LHCN-M2 (cell line): ENCODE measurements around the gene RNF223. TPM values are rescaled to one million over a fixed set of nuclear protein-coding genes. Genes with fewer than 3 reads are reported as not detected.

Experiments
- DNase-seq: peaks from one replicate; pipeline ENCODE4 v3.0.0-alpha.2; 2012; ENCODE audit warnings: low read depth
- polyA plus RNA-seq: library from polyadenylated mRNA; unstranded; fragments of >200 nt; gene quantifications from one replicate; pipeline ENCODE4 v1.2.1, GENCODE V29; 2012; ENCODE audit warnings: missing spikeins
- total RNA-seq: library from RNA; depleted of rRNA; stranded (reverse); fragments of >200 nt; gene quantifications from 2 replicates; pipeline ENCODE4 v1.2.3, GENCODE V29; 2014; rRNA removed

RNF223 gene
- not detected in 2 replicates for total RNA-seq
- polyA plus RNA-seq, result not detected

DNA sequence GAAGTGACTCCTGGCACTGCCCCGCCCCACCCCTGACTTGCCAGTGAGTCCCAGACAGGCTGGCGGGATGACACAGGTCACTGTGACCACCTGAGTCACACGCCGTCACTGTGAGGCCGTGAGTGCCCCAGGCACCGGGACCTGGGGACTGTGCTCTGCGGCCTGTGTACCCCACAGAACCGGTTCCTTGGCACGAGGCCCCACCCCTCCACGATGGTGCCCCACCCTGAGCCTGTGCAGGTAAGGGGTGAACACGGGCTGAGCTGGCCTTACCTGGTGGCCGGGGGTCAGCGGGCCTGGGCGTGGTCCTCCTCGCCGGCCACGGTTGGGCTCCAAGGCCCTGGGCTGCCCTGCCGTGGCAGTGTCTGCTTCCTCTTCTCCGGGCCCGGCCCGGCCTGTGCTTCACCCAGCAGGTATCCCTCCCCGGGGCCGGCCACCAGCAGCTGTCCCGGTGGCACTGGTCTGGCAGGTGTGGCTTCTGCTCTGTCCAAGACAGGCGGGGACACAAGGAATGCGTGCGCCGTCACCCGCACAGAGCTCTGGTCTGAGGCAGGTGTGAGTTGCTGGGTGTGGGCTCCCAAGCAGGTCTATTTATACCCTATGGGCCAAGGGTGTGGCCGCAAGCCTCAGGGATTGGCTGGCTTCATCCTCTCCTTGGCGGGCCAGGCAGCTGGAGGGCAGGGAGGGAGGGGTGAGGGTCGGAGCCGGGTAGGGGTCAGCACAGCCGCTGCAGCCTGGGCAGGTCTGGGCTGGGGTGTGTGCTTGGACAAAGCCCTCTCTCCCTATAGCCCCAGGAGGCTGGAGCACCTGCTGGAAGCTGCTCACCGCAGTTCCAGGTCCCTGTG, at the start of gene RNF223:
Gene RNF223, minus strand, starts transcription at position 564 of the 845 bp plus-strand sequence. CDS start 1,740 bp downstream, outside the sequence.
- no peak for DNase-seq

DNA sequence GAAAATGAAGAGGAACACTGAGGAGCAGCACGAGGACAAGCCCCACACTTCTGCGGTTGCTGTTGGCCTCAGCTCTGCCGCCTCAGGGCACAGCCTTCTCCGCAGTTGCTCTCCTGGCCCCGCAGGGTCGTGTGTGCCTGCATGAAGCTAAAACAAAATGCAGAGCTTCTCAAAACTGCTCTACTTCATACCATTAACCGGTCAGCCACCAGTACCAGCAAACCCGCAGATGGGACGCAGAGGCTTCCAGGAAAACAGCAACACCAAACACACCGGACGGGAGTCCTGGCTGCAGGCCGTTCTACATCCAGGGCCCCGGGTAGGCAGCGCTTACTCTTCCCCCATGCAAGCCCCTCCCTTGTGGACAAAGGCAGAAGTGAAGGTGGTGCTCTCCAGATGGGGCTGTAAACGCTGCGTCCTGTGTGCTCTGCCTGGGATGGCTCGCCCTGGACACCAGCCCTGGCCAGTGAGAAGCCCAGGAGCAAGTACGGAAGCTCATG, 48.9 kb upstream of the RNF223 start:
- no peak for DNase-seq

DNA sequence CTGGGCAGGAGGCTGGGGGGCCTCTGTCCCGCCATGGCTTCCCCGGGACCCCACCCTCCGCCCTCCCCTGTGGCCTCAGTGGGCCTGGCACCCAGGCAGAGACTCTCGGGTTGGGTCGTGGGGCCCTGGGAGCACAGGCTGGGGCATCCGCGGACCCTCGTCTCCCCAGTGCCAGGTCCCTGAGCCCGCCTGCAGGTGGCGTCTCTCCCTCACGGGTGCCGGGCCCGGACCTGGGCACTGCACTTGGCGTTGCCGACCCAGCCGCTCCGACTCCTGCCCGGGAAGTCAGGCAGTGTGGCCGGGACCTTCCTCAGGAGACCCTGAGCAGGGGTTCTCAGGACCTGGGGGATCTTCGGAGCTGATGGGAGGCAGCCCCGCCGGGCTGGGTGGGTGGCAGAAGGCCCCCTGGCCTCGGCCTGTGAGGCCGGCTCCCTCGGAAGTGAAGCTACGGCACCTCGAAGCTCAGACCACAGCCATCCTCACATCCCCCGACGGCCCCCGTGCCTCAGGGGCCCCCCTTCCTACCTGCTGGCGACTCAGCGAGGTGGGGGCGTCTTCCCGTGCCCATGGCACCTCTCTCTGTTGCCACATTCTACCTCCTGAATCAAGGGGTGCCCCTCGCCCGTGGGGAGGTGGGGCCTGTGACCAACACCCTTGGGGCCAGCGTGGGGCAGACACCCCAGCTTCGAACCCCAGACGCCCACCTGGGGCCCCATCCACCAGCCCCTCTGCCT, 48.1 kb upstream of the RNF223 start:
- peak; percentile 45 for DNase-seq

DNA sequence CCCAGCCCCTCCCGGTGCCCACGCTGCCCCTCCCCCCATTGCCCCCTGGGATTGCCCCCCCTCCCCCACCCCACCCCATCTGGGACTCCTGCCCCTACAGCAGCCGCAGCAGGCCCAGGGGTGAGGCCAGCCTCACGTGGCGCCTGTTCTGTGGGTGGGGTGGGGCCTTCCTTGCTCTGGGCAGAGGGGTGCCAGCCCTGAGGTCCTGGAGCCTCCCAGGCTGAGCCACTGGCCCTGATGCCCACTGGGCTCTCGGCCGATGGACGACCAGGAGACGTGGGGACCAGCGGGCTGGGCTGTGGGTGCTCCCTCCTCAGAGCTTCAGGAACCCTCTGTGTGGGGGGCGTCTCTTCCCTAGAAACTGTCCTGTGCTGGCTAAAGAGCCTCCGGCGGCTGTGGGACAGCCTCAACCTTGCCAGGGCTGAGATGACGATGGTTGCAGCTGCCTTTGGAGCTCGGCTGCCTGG, 47.5 kb upstream of the RNF223 start:
- peak; percentile 9 for DNase-seq

DNA sequence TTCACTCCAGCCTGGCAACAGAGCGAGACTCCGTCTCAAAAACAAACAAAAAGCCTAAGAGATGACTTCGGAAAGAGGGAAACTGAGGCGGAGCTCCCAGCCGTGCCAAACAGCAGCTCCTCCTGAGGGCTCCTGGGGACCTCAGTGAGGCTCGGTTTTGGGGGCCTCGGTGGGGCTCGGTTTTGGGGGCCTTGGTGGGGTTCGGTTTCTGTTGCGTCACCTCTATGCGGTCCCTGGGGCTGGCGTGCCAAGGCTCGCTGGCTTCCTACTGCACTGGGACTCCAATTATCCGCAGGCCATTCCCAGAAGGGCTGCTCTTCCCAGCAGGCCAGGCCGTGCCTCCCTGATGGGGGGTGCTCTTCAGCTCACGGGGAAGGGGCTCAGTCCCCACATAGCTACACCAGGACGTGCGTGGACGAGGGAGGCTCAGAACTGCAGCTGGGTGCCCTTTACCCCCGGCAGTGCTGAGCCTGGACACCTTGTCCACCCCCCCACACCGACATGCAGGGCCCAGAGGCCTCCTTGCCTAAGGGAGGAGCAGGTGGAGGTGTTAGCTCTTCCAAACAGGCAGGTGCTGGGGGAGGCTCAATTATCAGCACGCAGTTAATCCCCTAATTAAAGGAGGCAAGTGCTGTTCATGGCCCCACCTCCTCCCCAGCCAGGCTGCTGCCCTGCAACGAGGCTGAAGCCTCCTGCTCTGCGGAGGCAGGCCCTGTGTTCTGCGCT, 46.9 kb upstream of the RNF223 start:
- no peak for DNase-seq

DNA sequence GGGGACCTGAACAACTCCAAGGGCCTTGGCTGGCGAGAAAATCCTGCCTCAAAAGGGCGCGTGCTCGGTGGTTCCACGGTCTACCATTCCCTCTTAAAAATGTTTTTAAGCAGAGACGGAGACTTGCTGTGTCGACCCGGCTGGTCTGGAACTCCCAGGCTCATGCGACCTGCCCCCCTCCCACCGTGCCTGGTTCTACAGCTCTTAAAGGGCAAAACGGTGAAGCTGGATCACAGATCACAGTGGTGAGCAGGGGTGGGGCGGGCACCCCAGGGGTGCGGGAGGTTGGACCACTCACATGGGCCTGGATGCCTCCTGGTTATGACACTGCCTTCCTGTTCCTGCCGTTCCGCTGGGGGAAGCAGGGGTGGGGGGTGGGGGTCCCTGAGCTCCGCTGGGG, 46.0 kb upstream of the RNF223 start:
- DNase-seq, result no peak

DNA sequence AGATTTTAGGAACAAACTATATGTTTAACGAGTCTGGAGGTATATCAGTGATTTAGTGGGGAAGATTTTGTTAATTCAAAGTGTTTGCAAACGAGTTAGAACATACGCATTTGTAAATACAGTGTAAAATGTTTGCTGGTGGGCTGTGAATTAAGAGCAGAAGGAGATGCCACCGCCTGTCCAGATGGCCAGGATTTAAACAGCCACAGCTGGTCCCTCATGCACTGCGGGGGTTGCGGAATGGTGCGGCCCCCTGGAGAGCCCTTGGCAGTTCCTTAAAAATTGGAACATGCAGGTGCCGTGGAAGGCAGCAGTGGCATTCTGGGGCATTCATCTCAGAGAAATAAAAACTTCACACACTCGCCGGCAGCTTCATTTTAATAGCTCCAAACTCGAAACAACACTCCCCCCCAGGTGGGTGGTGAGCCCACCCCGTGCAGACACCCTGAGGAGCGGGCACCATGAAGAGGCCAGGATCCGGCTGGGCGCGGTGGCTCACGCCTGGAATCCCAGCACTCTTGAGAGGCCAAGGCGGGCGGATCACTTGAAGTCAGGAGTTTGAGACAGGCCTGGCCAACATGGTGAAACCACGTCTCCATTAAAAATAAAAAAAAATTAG, 45.3 kb upstream of the RNF223 start:
- DNase-seq, result no peak

DNA sequence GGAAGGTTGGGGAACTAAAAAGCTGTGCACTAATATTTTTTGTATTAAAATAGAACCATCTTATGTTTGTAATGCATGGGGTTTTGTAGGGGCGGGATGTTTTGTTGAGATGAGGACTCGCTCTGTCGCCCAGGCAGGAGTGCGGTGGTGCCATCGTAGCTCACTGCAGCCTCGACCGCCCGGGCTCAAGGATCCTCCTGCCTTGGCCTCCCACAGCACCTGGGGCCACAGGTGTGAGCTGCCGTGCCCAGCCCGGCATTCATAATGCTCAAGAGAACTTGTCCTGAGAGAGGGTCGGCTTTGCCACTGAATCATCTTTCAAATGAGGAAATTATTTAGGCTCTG, 44.7 kb upstream of the RNF223 start:
- no peak for DNase-seq

DNA sequence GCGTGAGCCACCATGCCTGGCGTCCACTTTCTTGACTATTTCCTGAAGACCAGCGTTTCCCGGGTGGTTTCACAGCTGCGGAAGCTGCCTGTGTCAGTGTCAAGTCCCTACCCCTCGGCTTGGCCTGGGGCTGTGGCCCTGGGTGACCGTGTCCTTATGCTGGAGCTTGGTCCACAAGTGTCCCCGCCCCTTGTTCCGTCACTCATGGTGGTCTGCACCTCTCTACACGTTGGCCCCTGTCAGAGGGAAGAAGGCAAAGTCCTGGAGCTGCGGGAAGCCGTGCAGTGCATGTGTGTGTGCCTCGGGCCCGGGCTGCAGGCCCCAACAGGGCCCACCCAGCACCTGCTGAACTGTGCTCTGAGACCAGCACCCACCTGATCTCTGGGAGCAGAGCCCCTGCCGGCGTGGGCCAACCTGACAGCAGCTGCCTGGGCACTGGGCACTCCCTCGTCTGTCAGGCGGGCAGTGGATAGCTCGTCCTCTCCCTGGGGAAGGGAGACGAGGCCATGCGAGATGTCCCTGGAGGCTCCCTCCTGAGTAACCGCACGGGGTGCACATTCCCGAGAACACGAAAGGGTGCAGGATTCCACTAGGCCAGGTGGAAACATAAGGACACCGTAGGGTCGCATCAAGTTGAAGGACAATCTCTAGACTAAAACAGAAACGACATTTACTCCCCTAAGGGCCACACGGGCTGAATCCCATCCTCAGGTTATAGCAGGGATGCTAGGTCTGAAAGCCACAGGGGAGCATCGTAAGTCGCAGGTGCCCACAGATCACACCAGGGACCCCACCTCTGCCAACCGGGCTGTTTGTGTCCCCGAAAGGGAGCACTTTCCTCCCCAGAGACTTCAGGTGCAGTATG, 44.1 kb upstream of the RNF223 start:
- DNase-seq, result no peak

DNA sequence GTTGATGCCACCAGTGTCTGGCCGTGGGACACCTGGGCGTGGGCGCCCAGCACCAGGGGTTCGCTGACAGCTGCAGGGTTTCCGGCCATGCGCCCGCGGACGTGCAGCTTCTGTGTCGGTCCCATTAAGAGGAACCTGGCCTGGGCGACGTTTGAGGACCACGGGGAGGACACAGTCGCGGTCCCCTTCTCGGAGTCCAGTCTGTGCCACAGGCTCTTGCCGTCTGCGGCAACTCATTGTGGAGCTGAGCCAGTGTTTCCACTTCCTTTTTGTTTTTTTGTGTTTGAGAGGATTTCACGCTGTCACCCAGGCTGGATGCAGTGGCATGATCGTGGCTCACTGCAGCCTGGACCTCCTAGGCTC, 43.3 kb upstream of the RNF223 start:
- DNase-seq, result no peak

DNA sequence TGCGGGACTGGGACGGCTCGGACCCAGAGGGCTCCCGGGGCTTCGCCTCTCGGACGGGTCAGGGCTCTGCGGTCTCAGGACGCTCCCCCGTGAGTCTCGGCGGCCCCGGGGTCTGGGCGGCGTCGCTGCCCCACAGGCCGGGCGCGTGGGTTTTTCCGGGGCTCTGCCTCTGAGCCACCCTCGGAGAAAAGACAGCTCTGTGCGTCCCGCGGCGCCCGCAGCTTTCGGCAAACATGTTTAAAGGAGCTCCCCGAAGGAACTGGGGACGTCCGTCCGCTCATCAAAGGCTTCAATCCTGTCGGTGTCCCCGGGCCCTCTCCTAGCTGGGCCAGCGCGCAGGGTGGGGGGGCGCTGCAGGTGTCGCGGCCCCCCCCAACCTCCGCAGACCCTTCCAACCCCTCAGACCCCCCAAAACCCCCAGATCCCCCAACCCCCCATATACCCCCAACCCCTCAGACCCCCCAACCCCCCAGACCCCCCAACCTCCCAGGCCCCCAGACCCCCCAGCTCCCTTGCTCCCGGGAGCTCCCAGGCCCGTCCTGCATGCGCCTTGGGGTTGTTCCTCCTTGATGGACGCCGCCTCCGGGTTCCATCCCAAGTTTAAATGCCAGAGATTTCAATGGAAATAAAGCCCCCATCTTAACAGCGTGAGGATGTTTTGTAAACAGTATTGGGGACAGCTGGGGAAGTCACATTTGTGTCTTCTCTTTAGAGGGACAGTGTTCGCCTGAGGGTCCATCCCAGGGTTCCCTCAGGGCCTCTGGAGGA, 42.8 kb upstream of the RNF223 start:
- DNase-seq, result no peak

DNA sequence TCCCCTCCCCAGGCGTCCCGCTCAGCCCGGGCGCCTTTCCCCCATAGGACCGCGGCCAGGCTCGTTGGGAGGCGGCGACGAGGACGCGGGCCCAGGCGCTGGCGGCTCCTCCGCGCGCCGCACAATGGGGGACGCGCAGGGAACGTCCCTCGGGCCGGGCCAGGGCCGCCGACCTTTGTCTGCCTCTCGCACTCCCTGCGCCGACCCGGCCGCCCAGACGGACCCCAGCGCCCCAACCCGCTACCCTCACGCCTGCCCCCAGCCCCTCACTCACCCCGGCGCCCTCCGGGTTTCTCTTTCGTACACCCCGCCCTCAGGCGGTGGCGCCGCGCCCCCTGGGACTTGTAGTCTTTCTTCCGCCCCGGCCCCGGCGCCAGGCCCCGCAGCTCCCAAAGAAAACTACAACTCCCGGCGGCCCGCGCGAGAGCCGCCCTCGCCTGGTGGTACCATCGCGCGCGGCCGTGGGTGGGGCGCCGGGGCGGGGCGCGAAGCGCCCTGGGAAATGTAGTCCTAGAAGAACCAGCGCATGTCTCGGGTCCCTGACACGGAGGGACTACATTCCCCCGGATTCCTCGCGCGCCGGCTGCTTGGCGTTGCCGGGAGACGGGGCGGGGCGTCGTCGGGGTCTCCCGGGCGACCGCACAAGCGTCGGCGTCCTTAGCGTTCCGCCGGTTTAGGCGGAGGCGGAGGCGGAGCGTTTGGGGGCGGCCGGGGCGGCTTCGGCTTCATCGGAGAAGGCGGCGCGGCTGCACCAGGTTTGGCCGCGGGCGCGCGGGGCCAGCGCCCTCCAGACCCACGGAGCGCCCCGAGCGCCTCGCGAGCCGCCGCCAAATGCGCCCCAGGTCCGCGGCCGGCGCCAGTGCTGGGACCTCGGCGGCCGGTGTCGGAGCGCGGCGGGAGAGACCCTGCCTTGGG, 41.9 kb upstream of the RNF223 start, which contains the start of gene C1orf159:
Gene C1orf159, minus strand, starts transcription at position 304 of the 915 bp plus-strand sequence. CDS start 24,546 bp downstream, outside the sequence.
- peak; percentile 98 for DNase-seq

DNA sequence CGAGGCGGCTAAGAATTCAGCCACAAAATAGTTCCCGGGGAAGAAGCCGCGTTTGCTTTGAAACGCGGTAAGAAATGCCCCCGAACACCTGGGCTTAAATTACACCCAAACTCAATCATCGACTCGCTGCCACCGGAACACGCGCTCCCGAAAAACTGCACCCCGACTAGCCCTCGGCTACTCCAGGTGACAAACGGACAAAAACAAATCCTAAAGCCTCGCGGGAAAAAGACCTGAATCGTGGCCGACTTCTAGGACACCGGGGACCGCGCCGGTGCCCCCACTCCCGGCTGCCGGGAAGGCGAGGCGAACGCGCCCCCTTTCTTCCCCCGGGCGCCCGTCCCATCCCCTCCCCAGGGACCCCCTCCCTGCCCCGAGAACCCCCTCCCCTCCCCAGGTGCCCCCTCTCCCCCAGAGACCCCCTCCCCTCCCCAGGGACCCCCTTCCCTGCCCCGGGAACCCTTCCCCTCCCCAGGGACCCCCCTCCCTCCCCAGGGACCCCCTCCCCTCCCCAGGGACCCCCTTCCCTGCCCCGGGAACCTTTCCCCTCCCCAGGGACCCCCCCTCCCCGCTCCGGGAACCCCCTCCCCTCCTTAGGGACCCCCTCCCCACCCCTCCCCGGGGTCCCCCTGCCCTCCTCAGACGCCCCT, 41.2 kb upstream of the RNF223 start:
- DNase-seq, result no peak

DNA sequence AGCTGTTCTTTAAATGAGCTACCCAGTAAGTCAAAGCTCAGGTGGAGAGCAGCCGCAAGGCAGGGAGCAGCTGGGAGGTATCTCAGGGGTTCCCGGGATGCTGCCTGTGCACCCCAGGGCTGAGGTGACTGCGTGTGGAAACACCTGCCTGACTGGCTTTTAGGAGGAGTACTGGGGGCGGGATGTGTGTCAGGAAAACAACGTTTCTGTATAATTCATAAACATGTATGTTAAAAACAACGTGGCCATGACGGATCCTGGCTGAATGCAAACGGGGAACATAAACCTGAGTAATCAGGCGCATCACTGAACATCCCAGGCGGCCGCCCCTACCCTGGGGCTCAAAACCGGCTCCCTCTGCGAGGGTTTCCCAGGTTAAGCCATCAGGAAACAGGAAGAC, 40.3 kb upstream of the RNF223 start:
- no peak for DNase-seq

DNA sequence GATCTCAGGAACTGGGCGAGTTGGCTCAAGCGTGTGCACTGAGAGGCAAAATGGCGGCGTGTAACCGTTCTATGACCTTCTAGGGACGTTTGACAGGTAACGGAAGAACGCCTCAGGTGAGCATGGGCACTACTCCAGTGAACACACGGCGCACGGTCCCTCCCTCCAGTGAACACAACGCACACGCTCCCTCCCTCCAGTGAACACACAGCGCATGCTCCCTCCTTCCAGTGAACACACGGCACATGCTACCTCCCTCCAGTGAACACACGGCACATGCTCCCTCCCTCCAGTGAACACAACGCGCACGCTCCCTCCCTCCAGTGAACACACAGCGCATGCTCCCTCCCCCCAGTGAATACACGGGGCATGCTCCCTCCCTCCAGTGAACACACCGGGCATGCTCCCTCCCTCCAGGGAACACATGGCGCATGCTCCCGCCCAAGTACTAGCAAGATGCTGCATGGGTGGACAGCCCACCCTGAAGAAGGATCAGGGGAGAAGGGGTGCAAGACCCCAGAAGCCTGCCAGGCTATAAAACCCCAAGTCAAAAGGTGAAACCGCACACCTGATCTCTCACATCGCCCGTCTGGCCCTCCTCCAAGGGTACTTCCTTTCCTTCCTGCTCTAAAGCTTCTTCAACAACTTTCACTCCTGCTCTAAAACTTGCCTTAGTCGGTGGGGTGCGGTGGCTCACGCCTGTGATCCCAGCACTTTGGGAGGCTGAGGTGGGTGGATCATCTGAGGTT, 38.3 kb upstream of the RNF223 start:
- DNase-seq, result no peak

DNA sequence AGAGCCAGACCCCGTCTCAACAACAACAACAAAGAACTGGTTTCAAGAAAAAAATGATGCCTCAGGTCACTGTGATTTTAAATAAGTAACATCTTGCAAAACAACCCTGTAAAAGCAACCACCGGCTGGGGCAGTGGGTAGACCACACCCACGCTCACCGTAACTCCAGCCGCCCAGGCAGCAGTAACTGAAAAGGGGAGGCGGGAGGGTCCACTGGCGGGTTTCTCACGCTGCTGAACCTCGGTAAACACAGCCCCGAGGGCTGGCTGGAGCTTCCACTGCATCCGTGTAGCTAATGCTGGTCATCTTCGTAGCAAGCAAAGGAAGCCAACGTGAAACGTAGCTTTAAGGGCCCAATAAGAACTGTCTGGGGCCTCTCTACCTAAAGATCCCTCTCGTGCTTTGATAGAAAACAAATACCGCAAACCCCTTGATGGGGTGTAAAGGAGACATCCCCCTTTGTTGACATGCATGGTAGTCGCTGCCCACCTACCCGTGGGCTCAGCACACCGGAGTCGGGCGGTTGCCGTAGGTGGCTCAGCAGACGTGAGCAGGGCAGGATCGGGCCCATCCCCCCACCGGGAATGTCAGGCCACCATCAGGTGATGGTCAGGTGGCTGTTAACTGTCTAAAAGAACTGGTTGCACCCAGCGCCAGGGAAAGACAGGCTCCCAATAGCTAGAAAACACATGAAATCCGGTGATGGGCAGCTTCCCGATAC, 37.6 kb upstream of the RNF223 start:
- DNase-seq, result no peak

DNA sequence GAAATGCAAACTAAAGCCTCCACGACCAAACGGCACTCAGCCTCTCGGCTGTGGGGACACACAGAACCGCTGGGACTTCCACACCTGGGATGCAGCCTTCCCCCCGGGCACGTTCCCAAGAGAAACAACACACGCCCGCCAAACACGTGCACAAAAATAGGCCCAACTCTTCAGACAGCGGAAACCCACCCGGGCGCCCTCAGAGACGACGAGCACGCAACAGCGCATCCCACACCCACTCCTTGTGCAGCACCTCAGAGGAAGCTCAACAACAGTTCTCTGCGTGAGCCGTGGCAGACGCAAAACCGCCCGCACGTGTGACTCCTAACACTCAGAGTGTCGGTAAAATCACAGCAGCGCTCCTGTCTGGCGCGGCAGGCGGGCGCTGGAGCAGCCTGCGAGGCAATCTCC, 36.5 kb upstream of the RNF223 start:
- no peak for DNase-seq
